ENCODE measurements around the gene CTRB1. TPM values are rescaled to one million over a fixed set of nuclear protein-coding genes. Genes with fewer than 3 reads are reported as not detected.
A peak's percentile ranks its signal among the peaks of the same experiment; 100 is the strongest.

Gene CTRB1
- total RNA-seq, 1 donor from 2014 or later: not detected

DNA sequence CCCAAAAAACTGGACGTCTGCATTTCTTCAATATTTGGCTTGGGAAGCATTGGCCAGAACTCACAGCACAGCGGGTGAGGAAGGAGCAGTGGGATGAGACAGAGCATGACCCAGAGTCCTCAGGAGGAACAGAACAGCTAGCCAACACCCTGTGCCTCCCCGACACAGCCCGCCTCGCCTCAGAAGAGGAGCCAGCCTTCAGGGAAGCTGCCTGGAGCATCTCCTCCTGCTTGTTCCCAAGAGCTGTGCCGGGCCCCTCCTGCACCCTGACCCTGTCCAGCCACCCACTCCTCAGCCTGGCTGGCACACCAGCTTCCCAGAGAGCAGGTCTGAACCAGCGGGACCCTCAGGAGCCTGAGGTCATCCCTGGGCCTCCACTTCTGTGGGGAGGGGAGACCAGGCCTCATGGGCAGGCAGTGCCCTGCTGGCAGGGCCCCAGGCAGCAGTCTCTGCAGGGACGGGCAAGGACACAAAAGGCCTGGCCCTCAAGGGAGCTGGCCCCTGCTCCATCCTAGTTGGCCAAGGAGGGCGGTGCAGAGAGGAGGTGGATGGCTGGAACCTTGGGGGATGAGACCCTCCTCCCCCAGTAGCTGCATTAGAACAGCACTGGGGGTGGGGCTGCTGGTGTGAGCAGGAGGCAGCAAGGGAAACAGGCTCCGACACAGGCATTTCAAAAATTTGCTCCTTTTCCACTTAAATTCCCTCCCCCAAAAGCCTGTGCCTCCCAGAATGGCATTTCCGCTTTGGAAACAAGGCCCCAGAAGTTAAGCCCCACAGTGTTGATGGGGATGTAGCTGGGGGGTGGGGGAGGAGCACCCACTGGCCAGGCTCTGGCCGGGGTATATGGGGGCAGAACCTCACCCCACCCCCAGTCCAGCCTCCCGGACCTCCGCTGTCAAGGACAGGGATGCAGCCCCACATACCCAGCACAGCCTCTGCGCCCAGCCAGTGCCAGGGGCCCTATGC lies 34.4 kb downstream of the CTRB1 start:
- Mint-ChIP-seq H3K9me3 (ENCODE audit: unreplicated experiment) (no peaks in the 10 kb centered on the region), H3K27ac (ENCODE audit: unreplicated experiment) (peak overlapping the region; percentile 93), H3K4me3 (ENCODE audit: unreplicated experiment) (peak overlapping the region; percentile 86), H3K36me3 (ENCODE audit: low read depth, unreplicated experiment) (peaks cover 2% of the 10 kb centered on the region), H3K4me1 (ENCODE audit: unreplicated experiment) (peaks cover 59% of the 10 kb centered on the region), H3K27me3 (ENCODE audit: unreplicated experiment) (peaks cover 18% of the 10 kb centered on the region)
- TF ChIP-seq, protein P1, sequence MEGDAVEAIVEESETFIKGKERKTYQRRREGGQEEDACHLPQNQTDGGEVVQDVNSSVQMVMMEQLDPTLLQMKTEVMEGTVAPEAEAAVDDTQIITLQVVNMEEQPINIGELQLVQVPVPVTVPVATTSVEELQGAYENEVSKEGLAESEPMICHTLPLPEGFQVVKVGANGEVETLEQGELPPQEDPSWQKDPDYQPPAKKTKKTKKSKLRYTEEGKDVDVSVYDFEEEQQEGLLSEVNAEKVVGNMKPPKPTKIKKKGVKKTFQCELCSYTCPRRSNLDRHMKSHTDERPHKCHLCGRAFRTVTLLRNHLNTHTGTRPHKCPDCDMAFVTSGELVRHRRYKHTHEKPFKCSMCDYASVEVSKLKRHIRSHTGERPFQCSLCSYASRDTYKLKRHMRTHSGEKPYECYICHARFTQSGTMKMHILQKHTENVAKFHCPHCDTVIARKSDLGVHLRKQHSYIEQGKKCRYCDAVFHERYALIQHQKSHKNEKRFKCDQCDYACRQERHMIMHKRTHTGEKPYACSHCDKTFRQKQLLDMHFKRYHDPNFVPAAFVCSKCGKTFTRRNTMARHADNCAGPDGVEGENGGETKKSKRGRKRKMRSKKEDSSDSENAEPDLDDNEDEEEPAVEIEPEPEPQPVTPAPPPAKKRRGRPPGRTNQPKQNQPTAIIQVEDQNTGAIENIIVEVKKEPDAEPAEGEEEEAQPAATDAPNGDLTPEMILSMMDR (IDR thresholded peaks at IDR 0.05; ENCODE audit: unreplicated experiment): no peak
- peak; percentile 63 for DNase-seq (ENCODE audit: low spot score)

DNA sequence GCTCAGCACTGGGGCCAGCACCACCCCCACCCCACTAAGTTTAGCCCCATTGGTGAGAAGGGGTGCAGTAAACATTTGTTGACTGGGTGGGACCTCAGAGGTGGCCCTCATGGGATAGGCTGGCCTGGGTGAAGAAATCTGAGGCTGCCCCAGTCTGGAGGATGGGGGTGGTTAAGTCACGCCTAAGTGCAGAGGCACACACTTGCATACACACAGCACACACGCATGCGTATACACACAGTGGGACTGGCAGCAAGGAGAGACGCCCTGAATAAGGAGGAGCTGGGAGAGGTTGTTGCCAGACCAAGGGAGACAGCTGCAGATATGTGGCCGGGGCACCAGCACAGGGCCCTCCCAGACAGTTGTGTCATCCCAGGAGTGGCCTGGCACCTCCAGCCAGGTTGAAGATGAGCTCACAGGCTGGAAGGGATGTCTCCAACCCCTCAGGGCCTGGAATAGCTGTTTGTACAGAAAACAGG lies 35.6 kb downstream of the CTRB1 start:
- Mint-ChIP-seq H3K9me3 (ENCODE audit: unreplicated experiment) (no peaks in the 10 kb centered on the region), H3K36me3 (ENCODE audit: low read depth, unreplicated experiment) (peaks cover 7% of the 10 kb centered on the region), H3K27me3 (ENCODE audit: unreplicated experiment) (peaks cover 21% of the 10 kb centered on the region), H3K4me3 (ENCODE audit: unreplicated experiment) (peak overlapping the region; percentile 47), H3K27ac (ENCODE audit: unreplicated experiment) (peak overlapping the region; percentile 93), H3K4me1 (ENCODE audit: unreplicated experiment) (peaks cover 58% of the 10 kb centered on the region)
- TF ChIP-seq, protein P1 (IDR thresholded peaks at IDR 0.05; ENCODE audit: unreplicated experiment): no peak
- no peak for DNase-seq (ENCODE audit: low spot score)

DNA sequence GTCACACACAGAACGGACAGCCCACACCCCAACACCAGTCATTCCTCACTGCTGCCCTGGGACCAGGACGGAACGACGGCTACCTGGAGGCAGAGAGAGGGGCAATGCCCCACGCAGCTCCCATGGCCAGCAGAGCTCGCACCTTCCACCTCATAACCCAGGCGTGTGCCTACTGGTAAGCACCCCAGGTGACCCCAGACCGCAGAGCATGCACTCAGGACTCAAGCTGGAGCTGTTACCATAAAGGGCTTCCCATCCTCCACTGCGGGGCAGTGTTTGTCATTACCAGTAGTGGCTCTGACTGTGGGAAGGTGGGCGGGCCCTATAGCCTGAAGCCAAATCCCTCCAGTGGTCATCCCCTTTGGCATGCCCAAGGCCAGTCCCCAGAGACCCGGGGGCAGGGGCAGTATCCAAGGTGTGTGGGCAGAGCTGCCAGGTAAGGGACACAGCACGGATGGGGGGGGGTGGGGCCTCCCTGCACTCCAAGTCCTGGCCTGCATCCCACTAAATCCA lies 37.3 kb downstream of the CTRB1 start:
- peaks cover 60% of the 10 kb centered on the region for H3K4me1 Mint-ChIP-seq (ENCODE audit: unreplicated experiment)
- TF ChIP-seq, protein P1 (IDR thresholded peaks at IDR 0.05; ENCODE audit: unreplicated experiment): no peak

DNA sequence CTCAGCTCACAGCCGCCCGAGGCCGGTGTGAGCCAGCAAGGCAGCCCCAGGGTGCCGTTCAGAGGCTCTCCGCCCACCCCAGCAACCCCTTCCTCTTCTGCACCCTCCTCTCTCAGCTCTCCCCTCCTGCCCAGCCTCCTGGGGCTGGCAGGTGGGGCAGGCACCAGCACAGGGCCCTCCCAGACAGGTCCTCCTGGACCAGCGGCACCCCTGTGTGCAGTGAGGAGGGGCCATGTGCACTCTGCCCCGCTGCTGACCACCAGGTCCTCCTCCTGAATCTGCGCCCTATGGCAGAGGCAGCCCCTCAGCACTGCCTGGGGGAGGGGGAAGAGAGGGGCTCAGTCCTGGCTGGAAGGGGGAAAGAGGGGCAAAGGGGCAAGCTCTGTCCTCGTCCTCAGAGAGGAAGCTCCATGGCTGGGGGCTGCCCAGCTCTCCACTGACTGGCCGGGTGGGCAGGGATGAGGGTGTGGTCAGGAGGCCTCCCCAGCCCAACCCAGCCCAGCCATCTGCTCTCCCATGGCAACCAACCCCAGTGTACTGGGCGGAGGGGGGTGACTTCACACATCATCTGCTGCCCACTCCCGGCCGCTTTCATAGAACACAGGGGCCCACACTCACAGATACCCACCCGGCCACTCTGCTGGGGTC lies 38.0 kb downstream of the CTRB1 start:
- no peaks in the 10 kb centered on the region for H3K9me3 Mint-ChIP-seq (ENCODE audit: unreplicated experiment)
- DNase-seq (ENCODE audit: low spot score): no peak
- TF ChIP-seq, protein P1 (IDR thresholded peaks at IDR 0.05; ENCODE audit: unreplicated experiment): no peak
- H3K4me1 Mint-ChIP-seq (ENCODE audit: unreplicated experiment): peaks cover 63% of the 10 kb centered on the region
- peaks cover 12% of the 10 kb centered on the region for H3K36me3 Mint-ChIP-seq (ENCODE audit: low read depth, unreplicated experiment)
- H3K4me3 Mint-ChIP-seq (ENCODE audit: unreplicated experiment): no peak overlapping the region
- H3K27me3 Mint-ChIP-seq (ENCODE audit: unreplicated experiment): peaks cover 16% of the 10 kb centered on the region
- H3K27ac Mint-ChIP-seq (ENCODE audit: unreplicated experiment): peak overlapping the region; percentile 57

More for the DNA sequence above, 37.3 kb downstream of the CTRB1 start:
- peak overlapping the region; percentile 70 for H3K27ac Mint-ChIP-seq (ENCODE audit: unreplicated experiment)
- peaks cover 14% of the 10 kb centered on the region for H3K27me3 Mint-ChIP-seq (ENCODE audit: unreplicated experiment)
- peaks cover 12% of the 10 kb centered on the region for H3K36me3 Mint-ChIP-seq (ENCODE audit: low read depth, unreplicated experiment)
- H3K9me3 Mint-ChIP-seq (ENCODE audit: unreplicated experiment): no peaks in the 10 kb centered on the region
- no peak for DNase-seq (ENCODE audit: low spot score)
- no peak overlapping the region for H3K4me3 Mint-ChIP-seq (ENCODE audit: unreplicated experiment)
